CD4-positive, alpha-beta memory T cell (primary cell): ENCODE results near the gene PES1. TPM values are rescaled to one million over a fixed set of nuclear protein-coding genes. Genes with fewer than 3 reads are reported as not detected.
"Not testable (repeated sequence)": the region's sequence is repeated elsewhere in the genome, so short reads cannot be mapped to it uniquely, and the experiment has no call there.

ENCODE experiments used
- CTCF ChIA-PET: fragments of 350-600 bp; sonication (Branson Sonifier 250); formaldehyde crosslinking; loops from one replicate; lab custom pipeline; 2021; ENCODE audit warnings: inconsistent platforms; ENCODE audit not compliant: partially characterized antibody; lab: Charles Lee
- POLR2A ChIA-PET: fragments of 350-600 bp; sonication (Branson Sonifier 250); formaldehyde crosslinking; loops from one replicate; lab custom pipeline; 2021; ENCODE audit not compliant: partially characterized antibody; lab: Charles Lee
- DNase-seq, 5 donors: peaks; one replicate each; pipeline versions ENCODE4 v3.0.0 to v3.0.0-alpha.2; 2020 to 2022; ENCODE audit warnings: mixed read lengths in 1 of 5
- H3K27ac ChIP-seq: one replicate; pipeline ENCODE4 v1.7.0; 2013; ENCODE audit warnings: low read depth, low read length
- H3K27me3 ChIP-seq: 2 replicates; pipeline ENCODE4 v1.7.0; 2013; ENCODE audit warnings: mild to moderate bottlenecking, low read length, moderate library complexity; ENCODE audit not compliant: insufficient read depth
- H3K36me3 ChIP-seq: 2 replicates; pipeline ENCODE4 v1.7.0; 2013; ENCODE audit warnings: mild to moderate bottlenecking, low read length, moderate library complexity; ENCODE audit not compliant: insufficient read depth
- H3K4me1 ChIP-seq: 2 replicates; pipeline ENCODE4 v1.7.0; 2013; ENCODE audit warnings: mild to moderate bottlenecking, low read length, moderate library complexity; ENCODE audit not compliant: insufficient read depth
- H3K4me3 ChIP-seq, 2 donors: one replicate each; pipeline ENCODE4 v1.7.0; 2013; ENCODE audit warnings: low read length in 2 of 2, mild to moderate bottlenecking in 1 of 2
- H3K9me3 ChIP-seq, 2 donors: one replicate each; pipeline ENCODE4 v1.7.0; 2013; ENCODE audit warnings: low read length in 2 of 2, control low read depth in 1 of 2; ENCODE audit not compliant: control insufficient read depth in 1 of 2
- H3K27ac Mint-ChIP-seq, 7 donors: one replicate each; pipeline ENCODE4 v1.8.0; 2020 to 2021; ENCODE audit warnings: mixed read lengths in 7 of 7, mild to moderate bottlenecking in 6 of 7, inconsistent platforms in 3 of 7, moderate library complexity in 3 of 7
- H3K27me3 Mint-ChIP-seq, 2 donors: one replicate each; pipeline ENCODE4 v1.8.0; 2020 to 2021; ENCODE audit warnings: mixed read lengths in 2 of 2
- H3K36me3 Mint-ChIP-seq, 2 donors: one replicate each; pipeline ENCODE4 v1.8.0; 2020 to 2021; ENCODE audit warnings: mixed read lengths in 2 of 2, inconsistent platforms in 1 of 2, mild to moderate bottlenecking in 1 of 2
- H3K4me1 Mint-ChIP-seq, 4 donors: one replicate each; pipeline ENCODE4 v1.8.0; 2020 to 2021; ENCODE audit warnings: mixed read lengths in 4 of 4, mild to moderate bottlenecking in 1 of 4
- H3K4me3 Mint-ChIP-seq, 8 donors: one replicate each; pipeline ENCODE4 v1.8.0; 2020 to 2021; ENCODE audit warnings: mixed read lengths in 8 of 8, mild to moderate bottlenecking in 7 of 8, moderate library complexity in 6 of 8, inconsistent platforms in 3 of 8
- H3K9me3 Mint-ChIP-seq, 8 donors: one replicate each; pipeline ENCODE4 v1.8.0; 2020 to 2021; ENCODE audit warnings: mixed read lengths in 8 of 8, mild to moderate bottlenecking in 5 of 8, inconsistent platforms in 3 of 8, moderate library complexity in 1 of 8
- intact Hi-C: fragments of 100-400 bp; cut with micrococcal nuclease; formaldehyde crosslinking; loops from one replicate; pipeline ENCODE4 v1.15.1; 2023
- polyA plus RNA-seq, 2 donors: library from polyadenylated mRNA; unstranded; fragments of 300-500 nt; fragmentation: Illumina TruSeq; gene quantifications; one replicate each; pipeline ENCODE4 v1.2.3, GENCODE V29; 2021
- total RNA-seq, 2 experiments: library from RNA; stranded (reverse); gene quantifications; one replicate each; pipeline ENCODE4 v1.2.3, GENCODE V29; 2021

The PES1 gene
- total and polyA plus RNA-seq, 4 experiments from 2014 or later = 41.3 to 51.6 (median 49.4) TPM

GRCh38 chr22:30619909-30620308 lies 28.2 kb upstream of the PES1 start:
- intact Hi-C loops, DNase-seq, H3K27ac ChIP-seq, H3K4me1 ChIP-seq, H3K9me3 ChIP-seq, H3K9me3 Mint-ChIP-seq, H3K27ac Mint-ChIP-seq, H3K36me3 Mint-ChIP-seq, H3K27me3 ChIP-seq, H3K4me1 Mint-ChIP-seq, H3K36me3 ChIP-seq, H3K27me3 Mint-ChIP-seq, POLR2A ChIA-PET, H3K4me3 Mint-ChIP-seq, H3K4me3 ChIP-seq: not testable (repeated sequence)
- CTCF ChIA-PET = interaction anchor here (2.0 kb wide), 1 partner anchor 15 kb away, joined by 7 read pairs; no protein-coding TSS in a partner anchor

- H3K27me3 ChIP-seq = no peaks in the 10 kb centered on the region
- H3K27ac ChIP-seq = no peak overlapping the region
- Mint-ChIP-seq H3K9me3 (no peaks in the 10 kb centered on the region), H3K27me3 (peaks cover 0 to 3% of the 10 kb centered on the region in 2 donors), H3K4me3 (no peak overlapping the region), H3K27ac (peak overlapping the region in 1 of 7 donors; percentile 36), H3K36me3 (no peaks in the 10 kb centered on the region), H3K4me1 (no peaks in the 10 kb centered on the region)
- no peaks in the 10 kb centered on the region for H3K9me3 ChIP-seq
- POLR2A ChIA-PET = no interaction called here
- CTCF ChIA-PET = interaction anchor here (1.5 kb wide), 1 partner anchor 10 kb away, joined by 3 read pairs; no protein-coding TSS in a partner anchor
- H3K4me3 ChIP-seq = no peak overlapping the region
- no peaks in the 10 kb centered on the region for H3K36me3 ChIP-seq
- no peak for DNase-seq
- intact Hi-C loops = no loop called here
- no peaks in the 10 kb centered on the region for H3K4me1 ChIP-seq
Measured at GRCh38 chr22:30617819-30618218, 26.1 kb upstream of the PES1 start.

GRCh38 chr22:30615543-30615954 lies 23.8 kb upstream of the PES1 start:
- intact Hi-C loops = no loop called here
- no peak overlapping the region for H3K4me3 ChIP-seq
- H3K27ac Mint-ChIP-seq = no peak overlapping the region
- no peak overlapping the region for H3K27ac ChIP-seq
- ChIA-PET POLR2A (no interaction called here), CTCF (interaction anchor here (1.2 kb wide), 1 partner anchor 11 kb away, joined by 5 read pairs; no protein-coding TSS in a partner anchor)
- H3K9me3 ChIP-seq = no peaks in the 10 kb centered on the region
- H3K9me3 Mint-ChIP-seq = no peaks in the 10 kb centered on the region
- H3K27me3 ChIP-seq = no peaks in the 10 kb centered on the region
- H3K4me1 Mint-ChIP-seq = no peaks in the 10 kb centered on the region
- no peak for DNase-seq
- H3K4me1 ChIP-seq = no peaks in the 10 kb centered on the region
- H3K36me3 Mint-ChIP-seq = no peaks in the 10 kb centered on the region
- no peak overlapping the region for H3K4me3 Mint-ChIP-seq
- peaks cover 0 to 2% of the 10 kb centered on the region in 2 donors for H3K27me3 Mint-ChIP-seq
- no peaks in the 10 kb centered on the region for H3K36me3 ChIP-seq

GRCh38 chr22:30614879-30615278 lies 23.2 kb upstream of the PES1 start:
- Mint-ChIP-seq H3K4me3 (no peak overlapping the region), H3K36me3 (no peaks in the 10 kb centered on the region), H3K27ac (no peak overlapping the region), H3K4me1 (no peaks in the 10 kb centered on the region), H3K9me3 (no peaks in the 10 kb centered on the region), H3K27me3 (peaks cover 0 to 2% of the 10 kb centered on the region in 2 donors)
- Histone ChIP-seq H3K4me1 (no peaks in the 10 kb centered on the region), H3K4me3 (no peak overlapping the region), H3K27ac (no peak overlapping the region), H3K9me3 (no peaks in the 10 kb centered on the region), H3K36me3 (no peaks in the 10 kb centered on the region), H3K27me3 (no peaks in the 10 kb centered on the region)
- intact Hi-C loops = no loop called here
- ChIA-PET POLR2A (no interaction called here), CTCF (interaction anchor here (1.2 kb wide), 1 partner anchor 11 kb away, joined by 5 read pairs; no protein-coding TSS in a partner anchor)
- no peak for DNase-seq

GRCh38 chr22:30614268-30614667 lies 22.6 kb upstream of the PES1 start:
- intact Hi-C loops = no loop called here
- Mint-ChIP-seq H3K36me3 (no peaks in the 10 kb centered on the region), H3K27me3 (peaks cover 0 to 2% of the 10 kb centered on the region in 2 donors), H3K4me3 (no peak overlapping the region), H3K4me1 (peaks cover 0 to 3% (median 2%) of the 10 kb centered on the region in 4 donors), H3K9me3 (peaks cover 0 to 1% (median 0%) of the 10 kb centered on the region in 8 donors), H3K27ac (no peak overlapping the region)
- H3K9me3 ChIP-seq = no peaks in the 10 kb centered on the region
- H3K4me3 ChIP-seq = no peak overlapping the region
- H3K36me3 ChIP-seq = no peaks in the 10 kb centered on the region
- CTCF ChIA-PET = interaction anchor here (1.2 kb wide), 1 partner anchor 10 kb away, joined by 5 read pairs; no protein-coding TSS in a partner anchor
- no peaks in the 10 kb centered on the region for H3K4me1 ChIP-seq
- POLR2A ChIA-PET = no interaction called here
- no peaks in the 10 kb centered on the region for H3K27me3 ChIP-seq
- no peak for DNase-seq
- H3K27ac ChIP-seq = no peak overlapping the region

- no peak overlapping the region for H3K27ac Mint-ChIP-seq
- no peaks in the 10 kb centered on the region for H3K36me3 ChIP-seq
- CTCF ChIA-PET = no interaction called here
- H3K9me3 ChIP-seq = no peaks in the 10 kb centered on the region
- H3K36me3 Mint-ChIP-seq = no peaks in the 10 kb centered on the region
- no peak for DNase-seq
- no peak overlapping the region for H3K4me3 Mint-ChIP-seq
- no peak overlapping the region for H3K27ac ChIP-seq
- POLR2A ChIA-PET = no interaction called here
- no peaks in the 10 kb centered on the region for H3K4me1 ChIP-seq
- peaks cover 0 to 2% (median 0%) of the 10 kb centered on the region in 8 donors for H3K9me3 Mint-ChIP-seq
- peaks cover 0 to 6% (median 2%) of the 10 kb centered on the region in 4 donors for H3K4me1 Mint-ChIP-seq
- H3K27me3 Mint-ChIP-seq = peaks cover 0 to 2% of the 10 kb centered on the region in 2 donors
- H3K27me3 ChIP-seq = no peaks in the 10 kb centered on the region
- intact Hi-C loops = no loop called here
- H3K4me3 ChIP-seq = no peak overlapping the region
Measured at GRCh38 chr22:30612789-30613188, 21.1 kb upstream of the PES1 start.

GRCh38 chr22:30611197-30611596 lies 19.5 kb upstream of the PES1 start:
- H3K27ac ChIP-seq = no peak overlapping the region
- Mint-ChIP-seq H3K4me1 (peaks cover 7 to 19% (median 10%) of the 10 kb centered on the region in 4 donors), H3K27me3 (peaks cover 0 to 1% of the 10 kb centered on the region in 2 donors), H3K9me3 (peaks cover 0 to 2% (median 0%) of the 10 kb centered on the region in 8 donors), H3K27ac (no peak overlapping the region), H3K4me3 (no peak overlapping the region), H3K36me3 (no peaks in the 10 kb centered on the region)
- ChIA-PET POLR2A (no interaction called here), CTCF (no interaction called here)
- no peaks in the 10 kb centered on the region for H3K27me3 ChIP-seq
- H3K4me3 ChIP-seq = no peak overlapping the region
- H3K4me1 ChIP-seq = peaks cover 9% of the 10 kb centered on the region
- H3K9me3 ChIP-seq = no peaks in the 10 kb centered on the region
- no peak for DNase-seq
- intact Hi-C loops = no loop called here
- H3K36me3 ChIP-seq = no peaks in the 10 kb centered on the region
